22Rv1 (cell line): ENCODE data around the gene ZWILCH.

ENCODE experiments used
- ZFX ChIP-seq: fragments of 450-650 bp; IDR thresholded peaks from 2 replicates; pipeline ENCODE4 v1.6.1; 2017; ENCODE audit warnings: antibody characterized with exemption, borderline replicate concordance
- TF ChIP-seq, protein P1 (sequence below): fragments of 450-650 bp; IDR thresholded peaks from 2 replicates; pipeline ENCODE4 v1.5.1; 2017; ENCODE audit warnings: mild to moderate bottlenecking

DNA sequence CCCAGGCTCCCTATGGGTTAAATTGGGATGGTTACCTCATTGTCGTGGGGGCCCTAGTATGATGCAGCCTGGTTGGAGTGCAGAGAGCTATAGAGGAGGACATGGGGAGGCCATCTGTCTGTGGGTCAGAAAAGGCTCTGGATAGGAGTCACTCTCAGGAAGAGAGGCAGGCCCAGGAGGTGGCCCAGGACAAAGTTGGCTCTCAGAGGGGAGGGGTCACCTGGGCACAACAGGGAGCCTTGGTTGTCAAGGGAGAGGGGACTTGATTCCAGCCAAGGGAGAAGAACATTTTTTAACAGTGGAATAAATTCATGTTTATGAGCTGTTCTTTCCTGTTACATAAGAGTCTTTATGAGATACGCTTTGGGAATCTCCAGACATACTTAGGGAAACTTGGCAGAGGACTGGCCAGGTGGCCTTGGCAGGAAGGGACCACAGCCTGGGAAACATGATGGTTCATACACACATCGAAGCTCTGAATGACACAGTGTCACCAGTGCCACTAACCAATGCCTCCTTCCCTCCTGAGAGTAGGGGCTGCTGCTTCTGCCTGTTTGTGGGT lies 88.2 kb downstream of the ZWILCH start:
- TF ChIP-seq, protein P1, sequence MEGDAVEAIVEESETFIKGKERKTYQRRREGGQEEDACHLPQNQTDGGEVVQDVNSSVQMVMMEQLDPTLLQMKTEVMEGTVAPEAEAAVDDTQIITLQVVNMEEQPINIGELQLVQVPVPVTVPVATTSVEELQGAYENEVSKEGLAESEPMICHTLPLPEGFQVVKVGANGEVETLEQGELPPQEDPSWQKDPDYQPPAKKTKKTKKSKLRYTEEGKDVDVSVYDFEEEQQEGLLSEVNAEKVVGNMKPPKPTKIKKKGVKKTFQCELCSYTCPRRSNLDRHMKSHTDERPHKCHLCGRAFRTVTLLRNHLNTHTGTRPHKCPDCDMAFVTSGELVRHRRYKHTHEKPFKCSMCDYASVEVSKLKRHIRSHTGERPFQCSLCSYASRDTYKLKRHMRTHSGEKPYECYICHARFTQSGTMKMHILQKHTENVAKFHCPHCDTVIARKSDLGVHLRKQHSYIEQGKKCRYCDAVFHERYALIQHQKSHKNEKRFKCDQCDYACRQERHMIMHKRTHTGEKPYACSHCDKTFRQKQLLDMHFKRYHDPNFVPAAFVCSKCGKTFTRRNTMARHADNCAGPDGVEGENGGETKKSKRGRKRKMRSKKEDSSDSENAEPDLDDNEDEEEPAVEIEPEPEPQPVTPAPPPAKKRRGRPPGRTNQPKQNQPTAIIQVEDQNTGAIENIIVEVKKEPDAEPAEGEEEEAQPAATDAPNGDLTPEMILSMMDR: no peak
- TF ChIP-seq ZFX: no peak
